Neural progenitor cell (in vitro differentiated cells): ENCODE measurements around the gene NUDT16L1.

ENCODE experiments used
- EZH2 ChIP-seq: fragments of 200-600 bp; sonication (generic); IDR thresholded peaks from 2 replicates; pipeline ENCODE4 v1.6.1; 2017; ENCODE audit warnings: antibody characterized with exemption, mild to moderate bottlenecking, moderate library complexity
- TF ChIP-seq, protein P1 (sequence below): fragments of 200-600 bp; sonication (generic); IDR thresholded peaks from 2 replicates; pipeline ENCODE4 v1.5.1; 2017; ENCODE audit warnings: antibody characterized with exemption, mild to moderate bottlenecking

DNA sequence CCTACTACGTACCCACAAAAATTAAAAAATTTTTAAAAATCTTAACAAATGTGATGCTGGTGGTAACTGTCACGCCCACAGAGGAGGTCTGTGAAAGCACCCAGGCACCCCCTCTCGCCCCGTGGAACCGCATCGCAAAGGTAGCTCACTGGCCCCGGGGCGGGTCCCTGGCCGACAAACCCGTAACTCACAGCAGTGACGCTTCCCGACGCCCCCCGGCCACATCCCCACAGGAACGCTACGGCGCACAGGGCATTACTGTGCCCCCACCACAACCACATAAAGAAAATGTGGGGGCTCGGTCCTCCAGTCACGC, 40.3 kb downstream of the NUDT16L1 start:
- TF ChIP-seq, protein P1, sequence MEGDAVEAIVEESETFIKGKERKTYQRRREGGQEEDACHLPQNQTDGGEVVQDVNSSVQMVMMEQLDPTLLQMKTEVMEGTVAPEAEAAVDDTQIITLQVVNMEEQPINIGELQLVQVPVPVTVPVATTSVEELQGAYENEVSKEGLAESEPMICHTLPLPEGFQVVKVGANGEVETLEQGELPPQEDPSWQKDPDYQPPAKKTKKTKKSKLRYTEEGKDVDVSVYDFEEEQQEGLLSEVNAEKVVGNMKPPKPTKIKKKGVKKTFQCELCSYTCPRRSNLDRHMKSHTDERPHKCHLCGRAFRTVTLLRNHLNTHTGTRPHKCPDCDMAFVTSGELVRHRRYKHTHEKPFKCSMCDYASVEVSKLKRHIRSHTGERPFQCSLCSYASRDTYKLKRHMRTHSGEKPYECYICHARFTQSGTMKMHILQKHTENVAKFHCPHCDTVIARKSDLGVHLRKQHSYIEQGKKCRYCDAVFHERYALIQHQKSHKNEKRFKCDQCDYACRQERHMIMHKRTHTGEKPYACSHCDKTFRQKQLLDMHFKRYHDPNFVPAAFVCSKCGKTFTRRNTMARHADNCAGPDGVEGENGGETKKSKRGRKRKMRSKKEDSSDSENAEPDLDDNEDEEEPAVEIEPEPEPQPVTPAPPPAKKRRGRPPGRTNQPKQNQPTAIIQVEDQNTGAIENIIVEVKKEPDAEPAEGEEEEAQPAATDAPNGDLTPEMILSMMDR = no peak
- TF ChIP-seq EZH2 = no peak
